SKM-1 treated with dmso at 0.1 percent for 144 hours (cell line): ENCODE measurements around the gene SLC16A12.
"Not testable (repeated sequence)": the region's sequence is repeated elsewhere in the genome, so short reads cannot be mapped to it uniquely, and the experiment has no call there.

ENCODE experiments used
- DNase-seq: peaks from one replicate; lab custom pipeline; 2025; ENCODE audit not compliant: unreplicated experiment; lab: John Stamatoyannopoulos, UW

Gene SLC16A12

GRCh38 chr10:89393898-89394297 lies 141.5 kb downstream of the SLC16A12 start:
- DNase-seq = no peak

- peak; percentile 74 for DNase-seq
Observed at GRCh38 chr10:89392974-89393373, 142.4 kb downstream of the SLC16A12 start.

- DNase-seq = peak; percentile 24
Observed at GRCh38 chr10:89391907-89392756, 143.3 kb downstream of the SLC16A12 start, which contains the start of gene IFIT1. IFIT1 (plus strand) TSS chr10:89392623; CDS start chr10:89392713, 90 bp downstream.

- DNase-seq = not testable (repeated sequence)
Observed at GRCh38 chr10:89391226-89391576, 144.2 kb downstream of the SLC16A12 start.

- DNase-seq = no peak
Observed at GRCh38 chr10:89390476-89391225, 144.7 kb downstream of the SLC16A12 start.

- no peak for DNase-seq
Observed at GRCh38 chr10:89389254-89389653, 146.1 kb downstream of the SLC16A12 start.

GRCh38 chr10:89388806-89389205 lies 146.6 kb downstream of the SLC16A12 start:
- DNase-seq = no peak

GRCh38 chr10:89384474-89385340 lies 150.7 kb downstream of the SLC16A12 start:
- DNase-seq = peak; percentile 78

GRCh38 chr10:89382757-89383156 lies 152.6 kb downstream of the SLC16A12 start:
- no peak for DNase-seq
